Upper lobe of left lung (tissue), 6 donors: ENCODE data around the gene METTL25B. TPM values are rescaled to one million over a fixed set of nuclear protein-coding genes. Genes with fewer than 3 reads are reported as not detected.

ENCODE experiments used
- ATAC-seq, 2 donors: fragments of 200-7000 bp; cut with Tn5 transposase; one replicate each; pipeline ENCODE4 v1.9.1; 2022; ENCODE audit warnings: mild to moderate bottlenecking in 2 of 2, moderate library complexity in 2 of 2; ENCODE audit not compliant: low FRiP score in 2 of 2
- DNase-seq, 2 donors: peaks; one replicate each; pipeline ENCODE4 v3.0.0-alpha.2; 2019 to 2020
- H3K27ac ChIP-seq, 4 donors: fragments of 200-600 bp; sonication (generic); one replicate each; pipeline ENCODE4 v1.5.1; 2016 to 2019
- H3K27me3 ChIP-seq, 4 donors: fragments of 200-600 bp; sonication (generic); one replicate each; pipeline ENCODE4 v1.5.1; 2017 to 2019
- H3K36me3 ChIP-seq, 4 donors: fragments of 200-600 bp; sonication (generic); one replicate each; pipeline ENCODE4 v1.5.1; 2016 to 2019
- H3K4me1 ChIP-seq, 4 donors: fragments of 200-600 bp; sonication (generic); one replicate each; pipeline ENCODE4 v1.5.1; 2018 to 2019
- H3K4me3 ChIP-seq, 4 donors: fragments of 200-600 bp; sonication (generic); one replicate each; pipeline ENCODE4 v1.5.1; 2017 to 2019; ENCODE audit warnings: mild to moderate bottlenecking in 2 of 4, moderate library complexity in 1 of 4
- H3K9me3 ChIP-seq, 4 donors: fragments of 200-600 bp; sonication (generic); one replicate each; pipeline ENCODE4 v1.5.1; 2018 to 2019
- CTCF ChIP-seq, 6 experiments: fragments of 450-650 bp in 4 of 6; fragments of 200-600 bp in 2 of 6; sonication (generic) in 2 of 6; IDR thresholded peaks; one replicate each; pipeline ENCODE4 v1.5.1; 2016 to 2019; ENCODE audit warnings: antibody characterized with exemption in 6 of 6
- EP300 ChIP-seq, 4 donors: sonication (generic); formaldehyde crosslinking; IDR thresholded peaks; one replicate each; pipeline ENCODE4 v1.5.1; 2017; ENCODE audit warnings: antibody characterized with exemption in 4 of 4, control low read depth in 2 of 4
- POLR2A ChIP-seq, 4 donors: fragments of 450-650 bp; IDR thresholded peaks; one replicate each; pipeline ENCODE4 v1.5.1; 2016 to 2017; ENCODE audit warnings: antibody characterized with exemption in 4 of 4, mild to moderate bottlenecking in 2 of 4
- POLR2AphosphoS5 ChIP-seq, 2 donors: sonication (generic); formaldehyde crosslinking; IDR thresholded peaks; one replicate each; pipeline ENCODE4 v1.5.1; 2017; ENCODE audit warnings: antibody characterized with exemption in 2 of 2
- WGBS, 2 donors: methylation state at CpG; one replicate each; pipeline ENCODE4 v1.1.5; 2017 to 2018; 5-methylcytosine and 5-hydroxymethylcytosine counted together
- total RNA-seq, 6 donors: library from RNA; depleted of rRNA in 4 of 6; stranded (reverse); fragments of >200 nt in 4 of 6; gene quantifications; one replicate each; pipeline versions ENCODE4 v1.1.0 to v1.2.1, GENCODE V29; 2016 to 2021
- donor health status: DM: no; HTN: no; CAD: no; lungs with moderate emphysema.
- donor health status: DM: no; HTN: yes; CAD: no; lungs with severe emphysema.

Gene METTL25B
- total RNA-seq, 6 donors from 2014 or later, result 23.4 to 131 (median 39.9) TPM

- H3K27ac ChIP-seq, result no peak overlapping the region
- WGBS, 2 donors, result 57 to 67% methylated on average over 6 to 10 of the region's 10 CpGs
Observed at GRCh38 chr1:156691191-156691590, 37.1 kb upstream of the METTL25B start.

GRCh38 chr1:156691665-156692440 is 36.4 kb upstream of the METTL25B start:
- DNase-seq (peak; percentile 50 to 65), ATAC-seq (peak; percentile 39 to 58)
- H3K27ac ChIP-seq, result no peak overlapping the region

More at GRCh38 chr1:156691191-156691590, 37.1 kb upstream of the METTL25B start:
- no peak for TF ChIP-seq POLR2AphosphoS5 (IDR thresholded peaks at IDR 0.05)
- ATAC-seq, result no peak
- Histone ChIP-seq H3K4me1 (peaks cover 18 to 31% (median 23%) of the 10 kb centered on the region in 4 donors), H3K9me3 (no peaks in the 10 kb centered on the region), H3K27me3 (peaks cover 0 to 16% (median 7%) of the 10 kb centered on the region in 4 donors), H3K36me3 (no peaks in the 10 kb centered on the region), H3K4me3 (no peak overlapping the region)
- peak in 1 of 2 donors; percentile 37 for DNase-seq

GRCh38 chr1:156692441-156692924 is 35.8 kb upstream of the METTL25B start:
- H3K36me3 ChIP-seq, result no peaks in the 10 kb centered on the region
- peak; percentile 46 to 54 for DNase-seq

More at GRCh38 chr1:156691665-156692440, 36.4 kb upstream of the METTL25B start:
- Histone ChIP-seq H3K27me3 (peaks cover 0 to 16% (median 7%) of the 10 kb centered on the region in 4 donors), H3K9me3 (no peaks in the 10 kb centered on the region), H3K4me1 (peaks cover 18 to 31% (median 23%) of the 10 kb centered on the region in 4 donors), H3K36me3 (no peaks in the 10 kb centered on the region), H3K4me3 (no peak overlapping the region)
- TF ChIP-seq POLR2AphosphoS5 (IDR thresholded peaks at IDR 0.05) (no peak), CTCF (IDR thresholded peaks at IDR 0.05) (no peak), EP300 (IDR thresholded peaks at IDR 0.05) (no peak), POLR2A (IDR thresholded peaks at IDR 0.05) (no peak)
- WGBS, 2 donors, result 18 to 31% methylated on average over 14 to 20 of the region's 20 CpGs

GRCh38 chr1:156692925-156693847 is 35.1 kb upstream of the METTL25B start:
- ATAC-seq, result peak in 1 of 2 donors; percentile 54
- Histone ChIP-seq H3K4me3 (no peak overlapping the region), H3K4me1 (peaks cover 18 to 31% (median 23%) of the 10 kb centered on the region in 4 donors), H3K27ac (no peak overlapping the region), H3K9me3 (no peaks in the 10 kb centered on the region), H3K27me3 (peaks cover 0 to 16% (median 7%) of the 10 kb centered on the region in 4 donors), H3K36me3 (no peaks in the 10 kb centered on the region)
- DNase-seq, result peak; percentile 27 to 65
- 48 to 49% methylated on average over 12 to 15 of the region's 16 CpGs for WGBS, 2 donors
- TF ChIP-seq EP300 (IDR thresholded peaks at IDR 0.05) (no peak), CTCF (IDR thresholded peaks at IDR 0.05) (no peak), POLR2AphosphoS5 (IDR thresholded peaks at IDR 0.05) (no peak), POLR2A (IDR thresholded peaks at IDR 0.05) (no peak)

More at GRCh38 chr1:156692441-156692924, 35.8 kb upstream of the METTL25B start:
- Histone ChIP-seq H3K4me3 (no peak overlapping the region), H3K4me1 (peaks cover 18 to 31% (median 23%) of the 10 kb centered on the region in 4 donors), H3K27me3 (peaks cover 0 to 16% (median 7%) of the 10 kb centered on the region in 4 donors), H3K27ac (no peak overlapping the region), H3K9me3 (no peaks in the 10 kb centered on the region)
- no peak for ATAC-seq
- WGBS, 2 donors, result 3 to 10% methylated on average over 11 to 13 of the region's 13 CpGs
- TF ChIP-seq POLR2AphosphoS5 (IDR thresholded peaks at IDR 0.05), result no peak
- TF ChIP-seq CTCF (IDR thresholded peaks at IDR 0.05), result no peak
- no peak for TF ChIP-seq POLR2A (IDR thresholded peaks at IDR 0.05)
- no peak for TF ChIP-seq EP300 (IDR thresholded peaks at IDR 0.05)
